NCI-H748 (cell line): Measurements from ENCODE around the gene FKBP10.
A peak's percentile ranks its signal among the peaks of the same experiment; 100 is the strongest.

Source experiments
- DNase-seq: peaks from one replicate; lab custom pipeline; 2025; ENCODE audit not compliant: unreplicated experiment; lab: John Stamatoyannopoulos, UW

The FKBP10 gene

DNA sequence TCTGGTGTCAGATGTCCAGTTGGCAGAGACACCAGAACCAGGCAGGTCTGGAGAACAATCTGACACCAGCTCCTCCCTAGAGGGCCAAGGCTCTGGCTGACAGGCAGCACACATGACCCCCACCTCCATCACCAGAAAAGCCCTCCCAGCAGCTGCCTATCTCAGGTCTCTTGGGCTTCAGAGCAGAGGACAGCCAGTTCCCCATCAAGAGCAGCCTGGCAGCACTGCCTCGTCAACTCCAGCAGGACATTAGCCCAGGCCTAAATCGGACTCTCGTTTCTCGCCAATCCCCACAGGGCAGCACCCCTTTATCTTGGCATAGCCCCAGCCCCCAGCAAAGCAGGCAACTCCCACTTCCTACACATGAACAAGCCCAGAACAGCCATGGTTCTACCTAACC, 30.7 kb upstream of the FKBP10 start:
- DNase-seq = no peak

GRCh38 chr17:41784207-41784744, 28.5 kb upstream of the FKBP10 start:
- DNase-seq = no peak

DNA sequence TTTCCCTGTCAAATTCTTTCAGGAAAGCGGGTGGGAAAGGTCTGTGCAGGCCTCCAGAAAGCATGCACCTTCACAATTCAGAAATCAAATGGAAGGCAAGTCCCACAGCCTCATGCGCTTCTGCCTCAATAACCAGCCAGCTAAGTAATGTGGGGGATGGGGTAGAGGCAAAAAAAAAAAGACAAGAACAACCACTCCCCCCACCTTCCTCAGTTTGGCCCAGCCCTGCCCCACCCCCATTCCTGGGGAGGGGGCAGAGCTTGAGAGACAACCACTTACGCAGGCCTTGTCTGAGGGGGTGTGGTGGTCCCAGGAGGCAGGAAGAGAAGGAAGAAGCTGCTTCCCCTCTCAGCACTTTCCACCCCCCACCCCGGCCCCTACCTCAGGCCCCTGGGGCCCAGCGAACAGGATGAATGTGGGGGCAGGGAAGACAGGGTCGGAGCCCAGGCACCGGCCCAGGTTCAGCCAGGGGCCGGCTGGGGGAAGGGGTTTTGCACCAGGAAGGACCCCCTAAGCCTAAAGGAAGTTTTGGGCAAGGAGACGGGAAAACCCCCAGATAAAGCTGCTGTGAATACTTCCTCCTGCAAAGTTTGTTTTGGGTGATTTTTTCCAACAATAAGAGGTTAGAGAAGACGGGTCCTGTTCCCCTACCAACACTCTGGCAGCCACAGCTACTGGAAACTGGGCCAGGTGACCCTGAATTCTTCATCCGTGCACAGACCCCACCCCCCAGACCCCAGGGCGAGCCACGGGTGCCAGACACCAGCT, 27.5 kb upstream of the FKBP10 start:
- DNase-seq = no peak

GRCh38 chr17:41785859-41786226, 27.0 kb upstream of the FKBP10 start:
- DNase-seq = peak; percentile 83

GRCh38 chr17:41786227-41787020, 26.4 kb upstream of the FKBP10 start, which contains the start of gene JUP:
Gene JUP (minus strand): TSS chr17:41786711. CDS start chr17:41771854, 14,857 bp downstream.
- peak; percentile 100 for DNase-seq

- DNase-seq = no peak
Measured at GRCh38 chr17:41787021-41787418, 25.8 kb upstream of the FKBP10 start.

GRCh38 chr17:41792845-41793783, 19.7 kb upstream of the FKBP10 start:
- no peak for DNase-seq

DNA sequence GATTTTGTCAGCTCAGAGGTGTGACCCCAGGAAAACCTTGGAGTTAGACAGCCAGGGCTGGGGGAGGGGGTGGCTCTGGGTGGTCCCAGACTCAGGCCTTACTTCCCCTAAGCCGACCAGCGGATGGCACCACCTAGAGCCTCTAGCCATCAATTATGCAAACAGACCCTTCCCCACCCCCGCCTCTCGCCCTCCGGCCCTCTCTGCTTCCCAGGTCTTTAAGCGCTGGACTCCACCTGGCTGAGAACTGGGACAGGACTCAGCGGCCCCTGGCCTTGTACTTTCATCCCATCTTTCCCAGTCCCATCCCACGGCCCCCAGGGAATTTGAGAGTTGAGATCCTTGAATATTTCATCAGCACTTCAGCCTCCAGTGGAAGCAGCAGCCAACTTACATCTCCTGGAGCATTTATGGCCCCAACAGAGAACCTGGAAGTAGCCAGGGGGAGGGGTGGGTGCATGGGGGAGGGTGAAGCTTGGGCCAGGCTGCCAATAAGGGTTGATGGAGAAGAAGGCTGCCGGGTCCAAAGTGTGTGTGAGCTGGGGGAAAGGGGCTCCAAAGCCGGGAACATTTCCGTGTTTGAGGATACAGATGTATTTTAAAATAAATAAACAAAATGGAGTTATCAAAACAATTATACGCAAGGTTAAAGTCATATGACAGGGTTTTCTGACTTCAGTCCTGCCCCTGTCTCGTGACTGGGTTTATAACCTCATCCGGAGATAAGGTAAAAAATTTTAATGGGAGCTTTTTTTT, 18.8 kb upstream of the FKBP10 start:
- DNase-seq = no peak

- no peak for DNase-seq
Measured at GRCh38 chr17:41794540-41794975, 18.2 kb upstream of the FKBP10 start.

DNA sequence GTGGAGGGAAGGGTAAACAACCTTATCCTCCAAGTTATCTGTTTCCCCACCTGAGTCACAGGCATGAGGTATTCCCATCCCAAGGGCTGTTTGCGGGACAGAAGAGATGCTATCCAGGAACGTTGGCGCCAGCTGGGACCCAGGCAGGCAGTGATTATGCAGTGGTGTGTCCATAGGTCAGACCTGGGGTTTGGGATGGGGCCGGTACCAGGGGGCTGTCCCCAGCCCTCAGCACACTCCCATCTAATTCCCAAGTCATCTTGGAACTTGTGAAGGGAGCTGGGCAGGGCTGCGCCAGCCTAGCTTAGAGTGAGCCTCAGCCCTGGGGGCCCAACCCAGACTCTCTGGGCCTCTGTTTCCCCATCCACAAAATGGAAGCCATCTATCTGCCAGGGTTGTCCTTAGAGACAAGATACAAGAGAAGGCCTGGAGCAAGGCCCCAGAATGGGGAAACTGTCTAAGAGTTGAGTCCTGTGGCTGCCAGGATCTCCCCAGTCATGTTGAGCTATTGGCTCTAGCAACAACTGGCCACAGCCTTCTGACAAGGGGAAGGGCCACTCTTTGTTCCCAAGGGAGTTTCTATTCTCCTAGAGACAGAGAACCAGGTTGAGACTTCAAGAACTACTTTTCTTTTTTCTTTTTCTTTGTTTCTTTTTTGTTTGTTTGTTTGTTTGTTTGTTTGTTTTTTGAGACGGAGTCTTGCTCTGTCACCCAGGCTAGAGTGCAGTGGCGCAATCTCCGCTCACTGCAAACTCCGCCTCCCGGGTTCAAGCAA, 16.5 kb upstream of the FKBP10 start:
- DNase-seq = no peak

DNA sequence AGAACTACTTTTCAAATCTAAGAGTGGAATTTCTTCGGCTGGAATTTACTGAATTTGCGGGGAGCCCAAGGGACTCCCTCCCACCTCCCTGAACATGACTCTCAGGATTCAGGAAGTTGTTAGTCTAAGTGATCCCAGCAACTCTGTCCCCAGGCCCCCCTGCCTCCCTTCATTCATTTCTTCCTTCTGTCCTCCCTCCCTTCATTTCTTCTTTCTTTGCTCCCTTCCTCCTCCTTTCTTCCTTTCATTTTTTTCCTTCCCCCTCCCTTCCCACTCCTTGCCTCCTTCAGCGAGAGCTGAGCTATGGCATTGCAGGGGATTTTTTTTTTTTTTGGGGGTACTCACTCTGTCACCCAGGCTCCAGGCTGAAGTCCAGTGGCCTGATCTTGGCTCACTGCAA, 15.4 kb upstream of the FKBP10 start:
- DNase-seq = no peak

- no peak for DNase-seq
Measured at GRCh38 chr17:41799366-41799765, 13.4 kb upstream of the FKBP10 start.

DNA sequence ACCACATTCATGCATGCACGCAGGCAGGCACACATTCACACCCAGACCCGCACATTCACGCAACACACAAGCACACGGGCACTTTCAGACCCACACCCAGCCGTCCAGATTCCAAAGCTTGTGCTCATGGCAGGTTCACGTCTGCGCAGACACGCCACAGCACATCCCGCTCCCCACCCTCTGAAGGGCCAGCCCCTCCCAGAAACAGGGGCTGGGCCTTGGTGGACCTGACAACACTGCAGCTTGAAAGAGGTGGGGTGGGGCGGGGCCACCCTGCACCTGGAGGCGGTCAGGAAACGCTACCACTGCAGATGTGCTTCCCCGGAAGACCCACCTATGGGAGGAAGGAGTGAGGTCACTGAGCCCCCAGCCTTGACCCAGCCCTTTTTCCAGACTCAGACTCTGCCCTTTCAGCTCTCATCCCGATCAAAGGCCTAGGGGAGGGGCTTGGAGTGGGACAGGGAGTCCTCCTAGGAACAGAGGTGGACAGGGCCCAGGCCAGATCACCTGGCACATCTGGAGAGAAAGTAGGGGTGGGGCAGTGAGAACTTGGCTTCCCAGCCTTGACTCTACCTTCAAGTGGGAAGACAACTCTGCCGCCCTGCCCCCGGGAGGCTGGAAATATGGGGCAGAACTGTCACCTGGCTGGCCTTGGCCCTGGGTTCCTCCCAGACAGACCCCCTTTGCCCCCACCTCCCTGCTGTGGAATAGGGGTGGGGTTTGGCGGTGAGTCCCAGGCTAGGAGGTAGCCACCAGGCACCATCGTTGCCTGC, 12.0 kb upstream of the FKBP10 start:
- DNase-seq = peak; percentile 93

DNA sequence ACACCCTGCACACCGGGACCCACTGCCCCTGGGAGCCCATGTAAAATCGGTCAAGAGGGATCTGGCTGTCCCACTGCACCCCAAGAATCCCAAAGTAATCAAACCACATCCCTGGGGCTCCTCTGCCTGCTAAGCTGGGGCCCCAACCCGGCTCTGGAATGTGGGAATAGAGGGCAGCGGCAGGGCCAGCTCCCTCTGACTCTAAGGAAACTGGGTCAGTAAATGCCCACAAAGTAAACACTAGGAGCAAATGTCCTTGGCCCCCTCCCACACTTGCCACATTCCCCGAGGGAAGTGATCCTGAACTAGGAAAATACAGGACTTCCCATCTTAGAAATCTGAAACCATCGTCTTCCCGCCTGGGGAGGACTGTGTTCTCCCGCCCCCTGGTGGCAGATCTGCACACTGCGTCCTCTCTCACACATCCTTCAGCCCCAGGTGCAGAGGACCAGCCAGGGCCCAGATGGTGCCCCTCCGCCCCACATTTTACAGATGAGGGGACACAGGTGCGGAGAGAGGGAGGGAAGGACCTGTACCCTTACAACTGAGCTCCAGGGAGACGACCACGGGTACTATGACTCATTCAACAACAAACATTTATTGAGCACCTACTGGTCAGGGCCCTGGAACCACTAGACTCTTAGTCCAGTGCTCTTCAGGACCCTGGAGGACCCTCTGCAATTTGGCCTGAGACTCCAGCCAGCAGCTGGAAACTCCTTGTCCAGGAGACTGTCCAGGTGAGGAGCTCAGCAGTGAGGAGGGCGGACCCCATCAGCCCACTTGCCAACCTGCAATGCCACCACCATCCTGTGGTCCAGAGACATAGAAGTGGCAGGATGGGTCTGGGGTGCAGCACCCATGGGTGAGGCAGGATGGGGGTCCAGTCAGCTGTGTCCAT, 11.2 kb upstream of the FKBP10 start:
- DNase-seq = peak; percentile 82

DNA sequence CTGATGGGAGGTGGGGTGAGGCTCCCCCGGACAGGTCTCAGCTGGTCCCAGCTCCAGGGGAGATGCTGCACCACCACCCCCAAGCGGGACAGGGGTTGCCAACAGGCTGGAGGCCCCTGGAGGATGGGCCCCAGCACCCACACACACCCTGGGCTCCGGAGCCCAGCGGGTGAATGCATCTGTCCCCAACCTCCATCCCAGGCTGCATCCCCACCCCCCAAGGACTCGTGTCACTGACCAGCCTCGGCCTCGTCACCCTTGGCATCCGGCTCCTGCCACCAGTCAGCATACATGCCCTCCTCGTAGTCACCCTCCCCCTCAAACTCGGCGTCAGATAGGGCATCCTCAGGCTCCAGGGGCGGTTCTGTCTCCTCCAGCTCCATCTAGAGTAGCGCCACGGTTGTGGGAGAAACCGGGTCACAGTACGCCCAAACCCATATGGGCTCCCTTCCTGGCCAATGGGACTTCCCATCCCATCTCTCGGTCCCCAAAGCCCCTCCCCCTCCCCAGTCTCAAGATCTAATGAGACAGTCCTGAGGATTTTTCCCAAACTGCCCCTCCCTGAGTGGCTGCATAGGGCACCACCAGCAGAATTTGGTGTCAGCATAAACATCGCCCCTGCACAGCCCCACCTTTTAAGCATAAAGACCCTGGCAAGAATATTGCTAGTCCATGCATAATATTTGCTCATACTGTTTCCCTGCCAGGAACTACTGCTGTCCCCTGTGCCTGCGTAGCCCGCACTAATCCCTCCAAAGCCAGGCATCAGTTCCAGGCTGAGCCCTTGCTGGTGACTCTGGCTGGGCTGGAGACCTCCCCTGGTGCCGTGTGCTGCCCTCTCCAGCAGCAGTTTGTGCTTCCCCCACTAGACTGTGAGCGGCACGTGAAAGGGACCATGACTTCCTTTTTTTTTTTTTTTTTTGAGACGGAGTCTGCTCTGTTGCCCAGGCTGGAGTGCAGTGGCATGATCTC, 9.5 kb upstream of the FKBP10 start:
- no peak for DNase-seq

DNA sequence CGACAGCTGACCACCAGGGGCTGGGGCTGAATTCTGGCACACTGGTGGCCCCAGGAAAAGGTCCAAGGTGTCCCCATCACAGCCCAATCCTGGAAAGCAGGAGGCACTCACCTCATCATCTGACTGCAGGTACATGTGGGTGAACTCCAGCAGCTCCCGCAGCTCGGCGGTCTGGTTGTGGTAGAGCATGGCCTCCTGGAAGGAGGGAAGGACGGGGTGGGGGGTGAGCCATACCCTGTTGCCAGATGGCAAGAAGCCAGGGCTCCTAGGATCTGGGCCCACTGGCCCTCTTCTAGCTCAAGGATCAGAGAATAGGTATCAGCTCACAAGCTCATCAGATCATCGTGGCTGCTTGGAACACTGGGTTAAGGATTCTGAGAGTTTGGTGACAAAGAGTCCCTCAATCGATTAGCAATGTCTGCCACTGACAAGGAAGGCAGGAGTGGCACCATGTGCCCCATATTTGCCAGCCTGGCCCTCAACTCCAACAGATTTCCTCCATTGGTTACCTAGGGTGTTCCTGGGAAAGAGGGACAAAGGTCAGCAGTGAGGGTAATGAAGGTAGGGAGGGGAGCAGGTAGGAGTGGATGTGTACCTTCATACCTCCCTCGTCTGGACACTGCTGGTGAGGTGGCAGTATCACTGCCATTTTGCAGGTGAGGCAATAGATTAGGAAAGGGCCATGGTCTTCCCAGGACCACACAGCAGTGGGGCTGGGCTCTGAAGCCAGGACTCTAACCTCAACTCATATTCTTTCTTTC, 5.9 kb upstream of the FKBP10 start:
- DNase-seq = no peak
